HEK293 (cell line): ENCODE results near the gene IZUMO4.

Experiments
- ATF2 ChIP-seq: fragments of 450-650 bp; formaldehyde crosslinking; IDR thresholded peaks from 2 replicates; pipeline ENCODE4 v1.5.1; 2016; ENCODE audit warnings: missing biosample characterization, missing genetic modification characterization, low read depth
- GLIS2 ChIP-seq: fragments of 450-650 bp; formaldehyde crosslinking; IDR thresholded peaks from 2 replicates; pipeline ENCODE4 v1.5.1; 2016; ENCODE audit warnings: missing biosample characterization, missing genetic modification characterization
- HOXA7 ChIP-seq: sonication (generic); formaldehyde crosslinking; IDR thresholded peaks from 2 replicates; pipeline ENCODE4 v1.8.1; 2022; ENCODE audit warnings: missing genetic modification reagents, borderline replicate concordance
- MZF1 ChIP-seq: fragments of 450-650 bp; formaldehyde crosslinking; IDR thresholded peaks from 2 replicates; pipeline ENCODE4 v1.5.1; 2017; ENCODE audit warnings: missing biosample characterization, missing genetic modification characterization, borderline replicate concordance
- PRDM10 ChIP-seq: fragments of 450-650 bp; formaldehyde crosslinking; IDR thresholded peaks from 2 replicates; pipeline ENCODE4 v1.5.1; 2016; ENCODE audit warnings: missing biosample characterization, missing genetic modification characterization
- TCF7L2 ChIP-seq: IDR thresholded peaks from 2 replicates; pipeline ENCODE4 v1.6.1; 2011; ENCODE audit warnings: low read depth, mild to moderate bottlenecking, inconsistent platforms, low read length, moderate library complexity, borderline replicate concordance
- ZBTB21 ChIP-seq: fragments of 450-650 bp; formaldehyde crosslinking; IDR thresholded peaks from 2 replicates; pipeline ENCODE4 v1.5.1; 2017; ENCODE audit warnings: missing biosample characterization, missing genetic modification characterization
- ZBTB48 ChIP-seq: fragments of 450-650 bp; formaldehyde crosslinking; IDR thresholded peaks from 2 replicates; pipeline ENCODE4 v1.5.1; 2016; ENCODE audit warnings: missing biosample characterization, missing genetic modification characterization
- ZFHX2 ChIP-seq: fragments of 450-650 bp; formaldehyde crosslinking; conservative IDR thresholded peaks from 2 replicates; pipeline ENCODE4 v1.5.1; 2016; ENCODE audit warnings: missing biosample characterization, missing genetic modification characterization
- ZNF184 ChIP-seq: fragments of 450-650 bp; IDR thresholded peaks from 2 replicates; pipeline ENCODE4 v1.5.1; 2018; ENCODE audit warnings: missing biosample characterization, mild to moderate bottlenecking, missing genetic modification characterization
- ZNF26 ChIP-seq: fragments of 450-650 bp; formaldehyde crosslinking; IDR thresholded peaks from 2 replicates; pipeline ENCODE4 v1.5.1; 2016; ENCODE audit warnings: missing biosample characterization, missing genetic modification characterization
- ZNF324 ChIP-seq: fragments of 450-650 bp; formaldehyde crosslinking; IDR thresholded peaks from 2 replicates; pipeline ENCODE4 v1.5.1; 2016; ENCODE audit warnings: missing biosample characterization, missing genetic modification characterization
- ZNF404 ChIP-seq: fragments of 450-650 bp; formaldehyde crosslinking; IDR thresholded peaks from 2 replicates; pipeline ENCODE4 v1.5.1; 2017; ENCODE audit warnings: missing biosample characterization, missing genetic modification characterization
- ZNF449 ChIP-seq: fragments of 450-650 bp; formaldehyde crosslinking; IDR thresholded peaks from 2 replicates; pipeline ENCODE4 v1.5.1; 2017; ENCODE audit warnings: missing biosample characterization, mild to moderate bottlenecking, missing genetic modification characterization, moderate library complexity
- ZNF48 ChIP-seq: fragments of 450-650 bp; formaldehyde crosslinking; IDR thresholded peaks from 2 replicates; pipeline ENCODE4 v1.5.1; 2016; ENCODE audit warnings: missing biosample characterization, missing genetic modification characterization
- ZNF518A ChIP-seq: fragments of 450-650 bp; formaldehyde crosslinking; conservative IDR thresholded peaks from 2 replicates; pipeline ENCODE4 v1.5.1; 2016; ENCODE audit warnings: low read depth, missing biosample characterization, missing genetic modification characterization
- ZNF530 ChIP-seq: fragments of 450-650 bp; formaldehyde crosslinking; IDR thresholded peaks from 2 replicates; pipeline ENCODE4 v1.5.1; 2016; ENCODE audit warnings: low read depth, missing biosample characterization, missing genetic modification characterization
- ZNF548 ChIP-seq: fragments of 450-650 bp; formaldehyde crosslinking; IDR thresholded peaks from 2 replicates; pipeline ENCODE4 v1.5.1; 2016; ENCODE audit warnings: missing biosample characterization, missing genetic modification characterization
- ZNF654 ChIP-seq: fragments of 450-650 bp; formaldehyde crosslinking; IDR thresholded peaks from 2 replicates; pipeline ENCODE4 v1.5.1; 2016; ENCODE audit warnings: low read depth, missing biosample characterization, missing genetic modification characterization
- ZNF660 ChIP-seq: fragments of 450-650 bp; IDR thresholded peaks from 2 replicates; pipeline ENCODE4 v1.5.1; 2018; ENCODE audit warnings: missing biosample characterization, mild to moderate bottlenecking, missing genetic modification characterization
- ZNF701 ChIP-seq: fragments of 450-650 bp; formaldehyde crosslinking; IDR thresholded peaks from 2 replicates; pipeline ENCODE4 v1.5.1; 2016; ENCODE audit warnings: missing biosample characterization, missing genetic modification characterization
- ZXDB ChIP-seq: fragments of 450-650 bp; formaldehyde crosslinking; IDR thresholded peaks from 2 replicates; pipeline ENCODE4 v1.5.1; 2016; ENCODE audit warnings: missing biosample characterization, missing genetic modification characterization
- TF ChIP-seq, protein P1 (sequence below): fragments of 450-650 bp; formaldehyde crosslinking; IDR thresholded peaks from 2 replicates; pipeline ENCODE4 v1.5.1; 2016; ENCODE audit warnings: missing biosample characterization, missing genetic modification characterization

The IZUMO4 gene

GRCh38 chr19:2049741-2050348 lies 46.9 kb upstream of the IZUMO4 start (continued):
- TF ChIP-seq ZNF449 (no peak; the same call in 1 of the 2 replicates), ZNF324 (tag by site-specific recombination) (peak; percentile 90), MZF1 (tag by site-specific recombination) (no peak), ZNF701 (tag by site-specific recombination) (no peak), ZNF184 (tag by site-specific recombination) (no peak), TCF7L2 (no peak), ZNF48 (no peak), ATF2 (tag by site-specific recombination) (peak; percentile 82), GLIS2 (no peak; the same call in none of the 2 replicates), ZBTB48 (peak; percentile 92), HOXA7 (CRISPR knock-in tag) (no peak), ZNF548 (tag by site-specific recombination) (no peak), ZNF530 (tag by site-specific recombination) (no peak), ZNF518A (no peak), ZNF404 (no peak), PRDM10 (tag by site-specific recombination) (peak; percentile 87; the same call in 1 of the 2 replicates), ZXDB (tag by site-specific recombination) (peak; percentile 88), ZFHX2 (no peak), ZNF660 (tag by site-specific recombination) (peak; percentile 35; the same call in 1 of the 2 replicates), ZNF654 (tag by site-specific recombination) (no peak), ZBTB21 (peak; percentile 75), ZNF26 (tag by site-specific recombination) (no peak)
- TF ChIP-seq, protein P1, sequence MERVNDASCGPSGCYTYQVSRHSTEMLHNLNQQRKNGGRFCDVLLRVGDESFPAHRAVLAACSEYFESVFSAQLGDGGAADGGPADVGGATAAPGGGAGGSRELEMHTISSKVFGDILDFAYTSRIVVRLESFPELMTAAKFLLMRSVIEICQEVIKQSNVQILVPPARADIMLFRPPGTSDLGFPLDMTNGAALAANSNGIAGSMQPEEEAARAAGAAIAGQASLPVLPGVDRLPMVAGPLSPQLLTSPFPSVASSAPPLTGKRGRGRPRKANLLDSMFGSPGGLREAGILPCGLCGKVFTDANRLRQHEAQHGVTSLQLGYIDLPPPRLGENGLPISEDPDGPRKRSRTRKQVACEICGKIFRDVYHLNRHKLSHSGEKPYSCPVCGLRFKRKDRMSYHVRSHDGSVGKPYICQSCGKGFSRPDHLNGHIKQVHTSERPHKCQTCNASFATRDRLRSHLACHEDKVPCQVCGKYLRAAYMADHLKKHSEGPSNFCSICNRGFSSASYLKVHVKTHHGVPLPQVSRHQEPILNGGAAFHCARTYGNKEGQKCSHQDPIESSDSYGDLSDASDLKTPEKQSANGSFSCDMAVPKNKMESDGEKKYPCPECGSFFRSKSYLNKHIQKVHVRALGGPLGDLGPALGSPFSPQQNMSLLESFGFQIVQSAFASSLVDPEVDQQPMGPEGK (tag by site-specific recombination), result peak; percentile 100
